DMS 273 treated with DMSO at 0.1 percent for 48 hours (cell line): ENCODE measurements around the gene PLXNA4.

ENCODE experiments used
- DNase-seq: peaks from one replicate; lab custom pipeline; 2025; lab: John Stamatoyannopoulos, UW

PLXNA4 gene

GRCh38 chr7:132531562-132531961 is 44.7 kb downstream of the PLXNA4 start:
- DNase-seq = no peak

- no peak for DNase-seq
Observed at GRCh38 chr7:132528695-132529094, 47.6 kb downstream of the PLXNA4 start.

GRCh38 chr7:132527467-132528410 is 48.5 kb downstream of the PLXNA4 start:
- no peak for DNase-seq

GRCh38 chr7:132526111-132526740 is 50.0 kb downstream of the PLXNA4 start:
- no peak for DNase-seq

- no peak for DNase-seq
Observed at GRCh38 chr7:132521423-132521822, 54.8 kb downstream of the PLXNA4 start.

GRCh38 chr7:132520591-132521280 is 55.5 kb downstream of the PLXNA4 start:
- DNase-seq = no peak

- DNase-seq = no peak
Observed at GRCh38 chr7:132519936-132520335, 56.3 kb downstream of the PLXNA4 start.

GRCh38 chr7:132518839-132519173 is 57.5 kb downstream of the PLXNA4 start:
- DNase-seq = no peak

- peak; percentile 12 for DNase-seq
Observed at GRCh38 chr7:132518102-132518838, 58.0 kb downstream of the PLXNA4 start.

- DNase-seq = no peak
Observed at GRCh38 chr7:132516042-132516840, 60.0 kb downstream of the PLXNA4 start.

GRCh38 chr7:132515181-132515580 is 61.1 kb downstream of the PLXNA4 start:
- DNase-seq = no peak

- DNase-seq = no peak
Observed at GRCh38 chr7:132514430-132514829, 61.8 kb downstream of the PLXNA4 start.

GRCh38 chr7:132511921-132512320 is 64.3 kb downstream of the PLXNA4 start:
- no peak for DNase-seq

- no peak for DNase-seq
Observed at GRCh38 chr7:132511387-132511786, 64.9 kb downstream of the PLXNA4 start.

GRCh38 chr7:132509643-132510042 is 66.6 kb downstream of the PLXNA4 start:
- DNase-seq = no peak

- DNase-seq = no peak
Observed at GRCh38 chr7:132508724-132509353, 67.4 kb downstream of the PLXNA4 start.

GRCh38 chr7:132504852-132505251 is 71.4 kb downstream of the PLXNA4 start:
- no peak for DNase-seq

- DNase-seq = no peak
Observed at GRCh38 chr7:132504071-132504470, 72.2 kb downstream of the PLXNA4 start.

- no peak for DNase-seq
Observed at GRCh38 chr7:132503415-132503814, 72.9 kb downstream of the PLXNA4 start.

- DNase-seq = no peak
Observed at GRCh38 chr7:132501956-132502355, 74.3 kb downstream of the PLXNA4 start.
